ENCODE measurements around the gene STAG3. TPM values are rescaled to one million over a fixed set of nuclear protein-coding genes. Genes with fewer than 3 reads are reported as not detected.
"Not testable (repeated sequence)": the region's sequence is repeated elsewhere in the genome, so short reads cannot be mapped to it uniquely, and the experiment has no call there.

Gene STAG3
- total and polyA plus RNA-seq, 9 donors, result 1.6 to 20.2 (median 12.9) TPM

GRCh38 chr7:100213672-100214071 is 36.0 kb downstream of the STAG3 start:
- H3K36me3 ChIP-seq (ENCODE audit: control insufficient read depth, insufficient read depth, low read length), result peaks cover 5% of the 10 kb centered on the region
- WGBS (ENCODE audit: insufficient coverage), result 60% methylated on average over 3 of the region's 6 CpGs
- no peak overlapping the region for H3K4me3 ChIP-seq (ENCODE audit: low read length)
- DNase-seq, result no peak
- no peaks in the 10 kb centered on the region for H3K27me3 ChIP-seq (ENCODE audit: control insufficient read depth, insufficient read depth, low read length)
- H3K27ac ChIP-seq (ENCODE audit: low read length), result no peak overlapping the region
- peaks cover 27% of the 10 kb centered on the region for H3K4me1 ChIP-seq (ENCODE audit: control insufficient read depth, insufficient read depth, low read length)
- no peaks in the 10 kb centered on the region for H3K9me3 ChIP-seq (replicated peaks; ENCODE audit: control insufficient read depth, low read depth, low read length)

- not testable (repeated sequence) for H3K4me3 ChIP-seq (ENCODE audit: low read length); H3K36me3 ChIP-seq (ENCODE audit: control insufficient read depth, insufficient read depth, low read length); DNase-seq; H3K27ac ChIP-seq (ENCODE audit: low read length); H3K27me3 ChIP-seq (ENCODE audit: control insufficient read depth, insufficient read depth, low read length); H3K9me3 ChIP-seq (replicated peaks; ENCODE audit: control insufficient read depth, low read depth, low read length)
- peaks cover 22% of the 10 kb centered on the region for H3K4me1 ChIP-seq (ENCODE audit: control insufficient read depth, insufficient read depth, low read length)
- WGBS (ENCODE audit: insufficient coverage), result no CpG with 5 or more reads among the region's 5 CpGs
Measured at GRCh38 chr7:100214356-100214755, 36.6 kb downstream of the STAG3 start.

GRCh38 chr7:100215895-100216294 is 38.2 kb downstream of the STAG3 start:
- H3K36me3 ChIP-seq (ENCODE audit: control insufficient read depth, insufficient read depth, low read length), result peaks cover 11% of the 10 kb centered on the region
- no peak overlapping the region for H3K4me3 ChIP-seq (ENCODE audit: low read length)
- 10% methylated on average over 5 of the region's 6 CpGs for WGBS (ENCODE audit: insufficient coverage)
- no peaks in the 10 kb centered on the region for H3K27me3 ChIP-seq (ENCODE audit: control insufficient read depth, insufficient read depth, low read length)
- peaks cover 14% of the 10 kb centered on the region for H3K4me1 ChIP-seq (ENCODE audit: control insufficient read depth, insufficient read depth, low read length)
- H3K9me3 ChIP-seq (replicated peaks; ENCODE audit: control insufficient read depth, low read depth, low read length), result no peaks in the 10 kb centered on the region
- peak; percentile 99 for DNase-seq
- H3K27ac ChIP-seq (ENCODE audit: low read length), result peak overlapping the region; percentile 76

GRCh38 chr7:100217934-100218333 is 40.2 kb downstream of the STAG3 start:
- WGBS (ENCODE audit: insufficient coverage), result no CpG with 5 or more reads among the region's 5 CpGs
- peaks cover 21% of the 10 kb centered on the region for H3K36me3 ChIP-seq (ENCODE audit: control insufficient read depth, insufficient read depth, low read length)
- not testable (repeated sequence) for H3K9me3 ChIP-seq (replicated peaks; ENCODE audit: control insufficient read depth, low read depth, low read length); H3K27me3 ChIP-seq (ENCODE audit: control insufficient read depth, insufficient read depth, low read length); H3K27ac ChIP-seq (ENCODE audit: low read length); H3K4me3 ChIP-seq (ENCODE audit: low read length)
- peaks cover 12% of the 10 kb centered on the region for H3K4me1 ChIP-seq (ENCODE audit: control insufficient read depth, insufficient read depth, low read length)
- peak; percentile 53 for DNase-seq

GRCh38 chr7:100219271-100219737 is 41.6 kb downstream of the STAG3 start:
- Histone ChIP-seq H3K9me3 (replicated peaks; ENCODE audit: control insufficient read depth, low read depth, low read length) (no peaks in the 10 kb centered on the region), H3K27ac (ENCODE audit: low read length) (no peak overlapping the region), H3K36me3 (ENCODE audit: control insufficient read depth, insufficient read depth, low read length) (peaks cover 29% of the 10 kb centered on the region), H3K4me3 (ENCODE audit: low read length) (no peak overlapping the region), H3K4me1 (ENCODE audit: control insufficient read depth, insufficient read depth, low read length) (peaks cover 12% of the 10 kb centered on the region), H3K27me3 (ENCODE audit: control insufficient read depth, insufficient read depth, low read length) (no peaks in the 10 kb centered on the region)
- no peak for DNase-seq
- WGBS (ENCODE audit: insufficient coverage), result 72% methylated on average over 9 of the region's 10 CpGs

GRCh38 chr7:100219801-100220585 is 42.3 kb downstream of the STAG3 start, which contains the start of gene PVRIG:
Gene PVRIG (plus strand): TSS chr7:100219949. CDS start chr7:100219971, 22 bp downstream.
- not testable (repeated sequence) for H3K27me3 ChIP-seq (ENCODE audit: control insufficient read depth, insufficient read depth, low read length); H3K9me3 ChIP-seq (replicated peaks; ENCODE audit: control insufficient read depth, low read depth, low read length); H3K27ac ChIP-seq (ENCODE audit: low read length); DNase-seq; H3K4me3 ChIP-seq (ENCODE audit: low read length)
- H3K4me1 ChIP-seq (ENCODE audit: control insufficient read depth, insufficient read depth, low read length), result peaks cover 12% of the 10 kb centered on the region
- 87% methylated on average over 15 of the region's 27 CpGs for WGBS (ENCODE audit: insufficient coverage)
- H3K36me3 ChIP-seq (ENCODE audit: control insufficient read depth, insufficient read depth, low read length), result peaks cover 33% of the 10 kb centered on the region

GRCh38 chr7:100220586-100221230 is 43.0 kb downstream of the STAG3 start:
- no peaks in the 10 kb centered on the region for H3K9me3 ChIP-seq (replicated peaks; ENCODE audit: control insufficient read depth, low read depth, low read length)
- H3K27me3 ChIP-seq (ENCODE audit: control insufficient read depth, insufficient read depth, low read length), result no peaks in the 10 kb centered on the region
- H3K4me1 ChIP-seq (ENCODE audit: control insufficient read depth, insufficient read depth, low read length), result peaks cover 7% of the 10 kb centered on the region
- 75% methylated on average over 18 of the region's 22 CpGs for WGBS (ENCODE audit: insufficient coverage)
- no peak overlapping the region for H3K27ac ChIP-seq (ENCODE audit: low read length)
- peaks cover 33% of the 10 kb centered on the region for H3K36me3 ChIP-seq (ENCODE audit: control insufficient read depth, insufficient read depth, low read length)
- no peak overlapping the region for H3K4me3 ChIP-seq (ENCODE audit: low read length)
- no peak for DNase-seq

- WGBS (ENCODE audit: insufficient coverage), result 90% methylated on average over 2 of the region's 5 CpGs
- Histone ChIP-seq H3K9me3 (replicated peaks; ENCODE audit: control insufficient read depth, low read depth, low read length) (no peaks in the 10 kb centered on the region), H3K27ac (ENCODE audit: low read length) (no peak overlapping the region), H3K27me3 (ENCODE audit: control insufficient read depth, insufficient read depth, low read length) (no peaks in the 10 kb centered on the region), H3K36me3 (ENCODE audit: control insufficient read depth, insufficient read depth, low read length) (peaks cover 33% of the 10 kb centered on the region), H3K4me1 (ENCODE audit: control insufficient read depth, insufficient read depth, low read length) (peaks cover 4% of the 10 kb centered on the region), H3K4me3 (ENCODE audit: low read length) (no peak overlapping the region)
- no peak for DNase-seq
Measured at GRCh38 chr7:100221231-100221718, 43.6 kb downstream of the STAG3 start.

GRCh38 chr7:100221767-100222444 is 44.2 kb downstream of the STAG3 start:
- H3K4me1 ChIP-seq (ENCODE audit: control insufficient read depth, insufficient read depth, low read length), result no peaks in the 10 kb centered on the region
- H3K4me3 ChIP-seq (ENCODE audit: low read length), result no peak overlapping the region
- no peak overlapping the region for H3K27ac ChIP-seq (ENCODE audit: low read length)
- H3K27me3 ChIP-seq (ENCODE audit: control insufficient read depth, insufficient read depth, low read length), result no peaks in the 10 kb centered on the region
- no peaks in the 10 kb centered on the region for H3K9me3 ChIP-seq (replicated peaks; ENCODE audit: control insufficient read depth, low read depth, low read length)
- DNase-seq, result no peak
- H3K36me3 ChIP-seq (ENCODE audit: control insufficient read depth, insufficient read depth, low read length), result peaks cover 33% of the 10 kb centered on the region
- 89% methylated on average over 11 of the region's 14 CpGs for WGBS (ENCODE audit: insufficient coverage)
